Heart left ventricle (tissue), 16 donors: ENCODE data around the gene ADGRB3. TPM values are rescaled to one million over a fixed set of nuclear protein-coding genes. Genes with fewer than 3 reads are reported as not detected.
"Not testable (repeated sequence)": the region's sequence is repeated elsewhere in the genome, so short reads cannot be mapped to it uniquely, and the experiment has no call there.

Experiments used
- ATAC-seq, 4 donors: fragments of 200-7000 bp; cut with Tn5 transposase; one replicate each; pipeline ENCODE4 v1.9.1; 2020 to 2022; ENCODE audit warnings: moderate library complexity in 4 of 4, mild to moderate bottlenecking in 3 of 4, moderate number of reproducible peaks in 1 of 4
- DNase-seq, 5 donors: peaks; one replicate each; pipeline ENCODE4 v3.0.0-alpha.2; 2020
- H3K27ac ChIP-seq, 12 donors: fragments of 200-600 bp; sonication (generic) in 4 of 12; one replicate each; pipeline versions ENCODE4 v1.5.0 to v1.8.0; 2016 to 2022; ENCODE audit warnings: mild to moderate bottlenecking in 2 of 12
- H3K27me3 ChIP-seq, 9 donors: fragments of 200-600 bp; sonication (generic) in 2 of 9; one replicate each; pipeline versions ENCODE4 v1.5.1 to v1.8.0; 2016 to 2022; ENCODE audit warnings: mild to moderate bottlenecking in 3 of 9
- H3K36me3 ChIP-seq, 9 donors: fragments of 200-600 bp; sonication (generic) in 2 of 9; one replicate each; pipeline versions ENCODE4 v1.5.0 to v1.8.0; 2018 to 2022; ENCODE audit warnings: mild to moderate bottlenecking in 2 of 9
- H3K4me1 ChIP-seq, 12 donors: fragments of 200-600 bp; sonication (generic) in 4 of 12; one replicate each; pipeline versions ENCODE4 v1.5.0 to v1.8.0; 2016 to 2022; ENCODE audit warnings: mild to moderate bottlenecking in 3 of 12
- H3K4me3 ChIP-seq, 12 donors: fragments of 200-600 bp; sonication (generic) in 4 of 12; one replicate each; pipeline versions ENCODE4 v1.5.0 to v1.8.0; 2017 to 2022; ENCODE audit warnings: mild to moderate bottlenecking in 9 of 12, moderate library complexity in 4 of 12
- H3K9me3 ChIP-seq, 12 donors: fragments of 200-600 bp; sonication (generic) in 4 of 12; one replicate each; pipeline versions ENCODE4 v1.5.0 to v1.8.0; 2016 to 2022; ENCODE audit warnings: mild to moderate bottlenecking in 1 of 12
- CTCF ChIP-seq, 12 donors: fragments of 200-600 bp; sonication (generic) in 4 of 12; IDR thresholded peaks; one replicate each; pipeline versions ENCODE4 v1.5.0 to v1.8.0; 2018 to 2022; ENCODE audit warnings: antibody characterized with exemption in 12 of 12, mild to moderate bottlenecking in 5 of 12
- POLR2A ChIP-seq, 2 donors: fragments of 450-650 bp; IDR thresholded peaks; one replicate each; pipeline ENCODE4 v1.6.1; 2017; ENCODE audit warnings: antibody characterized with exemption in 2 of 2, mild to moderate bottlenecking in 2 of 2, moderate library complexity in 2 of 2
- WGBS, 4 donors: extraction: QIAGEN DNeasy Blood & Tissue Kit in 2 of 4; methylation state at CpG; one replicate each; pipeline versions ENCODE4 v1.1.5 to v1.1.7; 2013 to 2018; 5-methylcytosine and 5-hydroxymethylcytosine counted together
- intact Hi-C, 10 donors: fragments of 100-400 bp; cut with DNase I; formaldehyde crosslinking; loops; one replicate each; pipeline versions ENCODE4 v1.11.1 to v1.14.2; 2022
- polyA plus RNA-seq, 2 donors: library from polyadenylated mRNA; stranded (reverse); fragments of 200-250 nt; gene quantifications; one replicate each; pipeline ENCODE4 v1.2.3, GENCODE V29; 2013
- total RNA-seq, 9 donors: library from RNA; depleted of rRNA in 2 of 9; stranded (reverse); fragments of >200 nt in 2 of 9; fragmentation: NEBNext Ultra II Directional in 3 of 9; extraction: Animal tissue kit (Norgen Biotek cat#: 25700) in 3 of 9; gene quantifications; one replicate each; pipeline versions ENCODE4 v1.1.0 to v1.2.4, GENCODE V29; 2016 to 2023
- donor health status: ischemic (EF 13 %, LVEDD 7.1; RV severe dilation, severe dysfunction).
- donor health status: healthy with polysubstance abuse.
- donor health status: DM: no; HTN: yes; CAD: no.
- donor health status: DM: no; HTN: no; CAD: no.
- donor health status: ischemic (EF 25% LVEDD 6.9; RV normal size, moderate dysfunction).
- donor health status: ischemic (EF 25% LVEDD 5.7; RV mildly dilated, moderate dysfunction).
- donor health status: healthy.
- donor health status: DM: yes; HTN: yes; CAD: no.
- donor health status: ischemic (EF 35%, LVEDD 5.7; RV mildly dilated, moderate dysfunction).
- donor health status: nonischemic (EF 11% LVEDD 7.7; RV severe dilation, severe dysfunction).
- donor health status: DM: yes; HTN: yes; CAD: no.
- donor health status: PGD.
- donor health status: ischemic (EF 29% LVEDD 5.4; RV normal size, mild dysfunction).
- donor health status: nonischemic (EF 23%, LVEDD 6.1; RV moderate dilation, normal function).

Gene ADGRB3
- total and polyA plus RNA-seq, 11 donors, result 0.51 to 2.5 (median 1.1) TPM

DNA sequence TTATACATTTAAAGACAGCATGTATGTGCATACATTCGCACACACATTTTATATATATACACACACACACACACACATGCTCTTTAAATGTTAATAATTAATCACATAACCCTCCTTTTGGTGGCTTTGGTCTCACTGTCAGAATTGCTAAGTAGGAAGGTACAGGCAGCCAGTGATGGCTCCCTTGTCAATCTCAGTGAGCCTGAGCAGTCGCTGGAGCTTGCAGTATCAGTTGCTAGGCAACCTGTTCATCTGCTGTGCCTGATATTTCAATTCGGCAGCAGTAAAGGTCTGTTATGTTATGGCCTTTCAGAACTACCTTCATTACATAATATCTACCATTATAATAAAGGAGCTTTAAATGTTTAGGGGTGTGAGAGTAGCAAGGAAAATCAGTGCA lies 787.4 kb downstream of the ADGRB3 start:
- no peak for ATAC-seq
- 35 to 47% (median 41%) methylated on average over 3 of the region's 3 CpGs for WGBS, 4 donors

GRCh38 chr6:69423785-69424184 lies 788.7 kb downstream of the ADGRB3 start:
- TF ChIP-seq POLR2A (IDR thresholded peaks at IDR 0.05), result no peak
- TF ChIP-seq CTCF (IDR thresholded peaks at IDR 0.05), result no peak
- 84 to 93% (median 91%) methylated on average over 3 of the region's 3 CpGs for WGBS, 4 donors
- intact Hi-C loops, result no loop called here

More for the DNA sequence above, 787.4 kb downstream of the ADGRB3 start:
- DNase-seq, result no peak
- Histone ChIP-seq H3K27ac (no peak overlapping the region), H3K4me3 (no peak overlapping the region), H3K36me3 (no peaks in the 10 kb centered on the region), H3K9me3 (no peaks in the 10 kb centered on the region), H3K4me1 (no peaks in the 10 kb centered on the region), H3K27me3 (no peaks in the 10 kb centered on the region)
- no peak for TF ChIP-seq POLR2A (IDR thresholded peaks at IDR 0.05)
- no peak for TF ChIP-seq CTCF (IDR thresholded peaks at IDR 0.05)
- intact Hi-C loops, result no loop called here

GRCh38 chr6:69424581-69424980 lies 789.5 kb downstream of the ADGRB3 start:
- no peaks in the 10 kb centered on the region for H3K4me1 ChIP-seq
- no peak overlapping the region for H3K4me3 ChIP-seq
- H3K27ac ChIP-seq, result no peak overlapping the region
- H3K9me3 ChIP-seq, result no peaks in the 10 kb centered on the region
- TF ChIP-seq CTCF (IDR thresholded peaks at IDR 0.05) (no peak), POLR2A (IDR thresholded peaks at IDR 0.05) (no peak)
- intact Hi-C loops, result no loop called here
- DNase-seq (no peak), ATAC-seq (no peak)
- H3K36me3 ChIP-seq, result no peaks in the 10 kb centered on the region
- H3K27me3 ChIP-seq, result no peaks in the 10 kb centered on the region
- WGBS, 4 donors, result 56 to 72% (median 67%) methylated on average over 3 of the region's 3 CpGs

More at GRCh38 chr6:69423785-69424184, 788.7 kb downstream of the ADGRB3 start:
- DNase-seq (no peak), ATAC-seq (no peak)
- H3K9me3 ChIP-seq, result no peaks in the 10 kb centered on the region
- H3K36me3 ChIP-seq, result no peaks in the 10 kb centered on the region
- H3K4me3 ChIP-seq, result no peak overlapping the region
- H3K27ac ChIP-seq, result no peak overlapping the region
- no peaks in the 10 kb centered on the region for H3K4me1 ChIP-seq
- H3K27me3 ChIP-seq, result no peaks in the 10 kb centered on the region

DNA sequence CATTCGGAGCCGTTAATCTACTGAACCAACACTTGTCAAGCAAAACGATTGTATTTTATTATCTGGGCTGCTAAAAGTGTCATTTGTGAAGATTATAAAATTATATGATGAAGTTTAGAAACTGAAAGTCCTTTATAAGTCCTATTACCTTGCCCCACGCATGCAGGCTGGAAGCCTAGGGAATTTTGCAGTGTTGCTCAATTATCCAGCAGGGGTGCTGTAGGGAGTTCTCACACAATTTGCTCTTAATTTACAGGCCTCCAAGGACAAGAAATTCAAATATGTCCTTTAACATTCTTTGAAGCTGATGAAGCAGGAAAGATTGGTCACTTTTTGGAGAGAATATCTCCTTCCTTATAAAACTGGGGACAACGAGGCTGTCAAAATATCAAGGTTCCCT lies 792.8 kb downstream of the ADGRB3 start:
- DNase-seq (no peak), ATAC-seq (no peak)
- no peaks in the 10 kb centered on the region for H3K36me3 ChIP-seq
- H3K4me1 ChIP-seq, result no peaks in the 10 kb centered on the region
- no peak overlapping the region for H3K27ac ChIP-seq
- whole genome bisulfite sequencing, 4 donors, result 66 to 74% (median 71%) methylated on average over 5 of the region's 5 CpGs
- TF ChIP-seq CTCF (IDR thresholded peaks at IDR 0.05) (no peak), POLR2A (IDR thresholded peaks at IDR 0.05) (no peak)
- H3K9me3 ChIP-seq, result no peaks in the 10 kb centered on the region
- intact Hi-C loops, result no loop called here
- H3K4me3 ChIP-seq, result no peak overlapping the region
- no peaks in the 10 kb centered on the region for H3K27me3 ChIP-seq

GRCh38 chr6:69432168-69432567 lies 797.1 kb downstream of the ADGRB3 start:
- H3K27ac ChIP-seq, DNase-seq, H3K4me1 ChIP-seq, intact Hi-C loops, H3K36me3 ChIP-seq, H3K9me3 ChIP-seq, ATAC-seq, H3K27me3 ChIP-seq, H3K4me3 ChIP-seq: not testable (repeated sequence)
- 88 to 92% (median 90%) methylated on average over 15 to 19 of the region's 19 CpGs for whole genome bisulfite sequencing, 4 donors

- H3K9me3 ChIP-seq, H3K27ac ChIP-seq, H3K4me3 ChIP-seq, ATAC-seq, DNase-seq, intact Hi-C loops, H3K36me3 ChIP-seq, H3K27me3 ChIP-seq, H3K4me1 ChIP-seq: not testable (repeated sequence)
- WGBS, 4 donors, result 63 to 85% (median 82%) methylated on average over 6 to 22 of the region's 22 CpGs
These were observed 798.0 kb downstream of the ADGRB3 start for GRCh38 chr6:69433116-69433515.
